Testis (tissue), 3 donors: ENCODE results near the gene NAMPT. TPM values are rescaled to one million over a fixed set of nuclear protein-coding genes. Genes with fewer than 3 reads are reported as not detected.

ENCODE experiments used
- DNase-seq: peaks from one replicate; pipeline ENCODE4 v3.0.0-alpha.2; 2019
- H3K27ac ChIP-seq, 2 donors: fragments of 200-600 bp; sonication (generic); one replicate each; pipeline ENCODE4 v1.5.1; 2019
- H3K27me3 ChIP-seq: fragments of 200-600 bp; sonication (generic); one replicate; pipeline ENCODE4 v1.5.1; 2019
- H3K36me3 ChIP-seq: fragments of 200-600 bp; sonication (generic); one replicate; pipeline ENCODE4 v1.5.1; 2017; ENCODE audit warnings: low read depth; ENCODE audit errors: missing control alignments
- H3K4me1 ChIP-seq: fragments of 200-600 bp; sonication (generic); one replicate; pipeline ENCODE4 v1.5.1; 2019
- H3K4me3 ChIP-seq, 2 donors: fragments of 200-600 bp; sonication (generic); one replicate each; pipeline ENCODE4 v1.5.1; 2017 to 2019
- H3K9me3 ChIP-seq: fragments of 200-600 bp; sonication (generic); one replicate; pipeline ENCODE4 v1.5.1; 2017
- POLR2A ChIP-seq: fragments of 450-650 bp; IDR thresholded peaks from one replicate; pipeline ENCODE4 v1.6.1; 2017; ENCODE audit warnings: antibody characterized with exemption, mild to moderate bottlenecking, moderate library complexity
- WGBS, 2 donors: methylation state at CpG; one replicate each; pipeline ENCODE4 v1.1.5; 2018; 5-methylcytosine and 5-hydroxymethylcytosine counted together
- intact Hi-C: fragments of 100-400 bp; cut with DNase I; formaldehyde crosslinking; loops from one replicate; pipeline ENCODE4 v1.15.1; 2023; ENCODE audit warnings: low total_unique reads
- polyA plus RNA-seq: library from polyadenylated mRNA; stranded (reverse); fragments of 350-450 nt; fragmentation: Illumina TruSeq; extraction: RNeasy Lipid Tissue Mini Kit (QIAGEN cat#74804); gene quantifications from one replicate; pipeline ENCODE4 v1.2.3, GENCODE V29; 2014; ENCODE audit warnings: low read depth, low replicate concordance; ENCODE audit not compliant: insufficient read depth
- total RNA-seq, 2 donors: library from RNA; depleted of rRNA; stranded (reverse); fragments of >200 nt; gene quantifications; one replicate each; pipeline ENCODE4 v1.2.3, GENCODE V29; 2016
- TF ChIP-seq, protein P1 (sequence below), 3 experiments: fragments of 450-650 bp in 2 of 3; fragments of 200-600 bp in 1 of 3; sonication (generic) in 1 of 3; IDR thresholded peaks; one replicate each; pipeline ENCODE4 v1.5.1; 2016 to 2019; ENCODE audit warnings: antibody characterized with exemption in 3 of 3, mild to moderate bottlenecking in 2 of 3, moderate library complexity in 1 of 3

Gene NAMPT
- total and polyA plus RNA-seq, 3 donors from 2014 or later: 28.6 to 60.4 (median 45.0) TPM

DNA sequence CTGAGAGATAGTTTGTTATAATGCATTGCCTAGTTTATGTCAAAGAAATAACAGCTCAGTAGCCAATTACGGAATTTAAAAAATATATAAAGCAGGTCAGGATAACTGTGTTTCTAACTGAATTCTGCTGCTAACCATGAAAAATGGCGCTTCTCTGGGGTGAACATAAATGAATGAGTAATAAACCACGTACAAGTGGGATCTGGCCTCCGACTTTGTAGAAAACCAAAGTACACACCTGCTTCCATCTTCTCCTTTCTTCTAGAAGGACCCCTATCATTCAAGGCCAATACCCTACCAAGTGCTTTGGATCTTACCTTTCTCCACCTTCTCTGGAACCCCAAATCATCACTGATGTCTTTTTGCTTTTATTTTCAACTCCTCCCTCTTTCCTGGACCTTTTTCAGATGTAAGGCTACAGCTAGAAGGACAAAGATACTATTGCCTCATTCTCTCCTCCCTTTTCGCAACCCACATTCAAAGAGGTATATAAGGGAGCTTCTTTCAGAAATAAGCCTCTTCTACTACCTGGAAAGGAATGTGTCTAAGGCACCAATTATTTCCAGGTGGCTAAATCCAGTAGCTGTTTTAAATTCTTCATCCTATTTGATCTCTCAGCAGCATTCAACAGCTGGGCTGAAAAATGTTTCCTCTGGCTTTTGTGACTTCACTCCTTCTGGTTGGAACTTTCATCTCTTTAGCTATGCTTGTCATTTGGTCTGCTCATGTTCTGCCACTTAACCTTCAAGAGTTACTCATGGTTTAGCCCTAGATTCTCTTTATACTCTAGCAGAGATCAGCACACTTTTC, 37.7 kb downstream of the NAMPT start:
- intact Hi-C loops: no loop called here
- no peak for TF ChIP-seq POLR2A
- TF ChIP-seq, protein P1, sequence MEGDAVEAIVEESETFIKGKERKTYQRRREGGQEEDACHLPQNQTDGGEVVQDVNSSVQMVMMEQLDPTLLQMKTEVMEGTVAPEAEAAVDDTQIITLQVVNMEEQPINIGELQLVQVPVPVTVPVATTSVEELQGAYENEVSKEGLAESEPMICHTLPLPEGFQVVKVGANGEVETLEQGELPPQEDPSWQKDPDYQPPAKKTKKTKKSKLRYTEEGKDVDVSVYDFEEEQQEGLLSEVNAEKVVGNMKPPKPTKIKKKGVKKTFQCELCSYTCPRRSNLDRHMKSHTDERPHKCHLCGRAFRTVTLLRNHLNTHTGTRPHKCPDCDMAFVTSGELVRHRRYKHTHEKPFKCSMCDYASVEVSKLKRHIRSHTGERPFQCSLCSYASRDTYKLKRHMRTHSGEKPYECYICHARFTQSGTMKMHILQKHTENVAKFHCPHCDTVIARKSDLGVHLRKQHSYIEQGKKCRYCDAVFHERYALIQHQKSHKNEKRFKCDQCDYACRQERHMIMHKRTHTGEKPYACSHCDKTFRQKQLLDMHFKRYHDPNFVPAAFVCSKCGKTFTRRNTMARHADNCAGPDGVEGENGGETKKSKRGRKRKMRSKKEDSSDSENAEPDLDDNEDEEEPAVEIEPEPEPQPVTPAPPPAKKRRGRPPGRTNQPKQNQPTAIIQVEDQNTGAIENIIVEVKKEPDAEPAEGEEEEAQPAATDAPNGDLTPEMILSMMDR (IDR thresholded peaks at IDR 0.05): no peak
- Histone ChIP-seq H3K27me3 (no peaks in the 10 kb centered on the region), H3K36me3 (no peaks in the 10 kb centered on the region), H3K9me3 (no peaks in the 10 kb centered on the region), H3K27ac (no peak overlapping the region), H3K4me3 (no peak overlapping the region), H3K4me1 (no peaks in the 10 kb centered on the region)
- WGBS, 2 donors: 83 to 85% methylated on average over 5 of the region's 5 CpGs
- no peak for DNase-seq

DNA sequence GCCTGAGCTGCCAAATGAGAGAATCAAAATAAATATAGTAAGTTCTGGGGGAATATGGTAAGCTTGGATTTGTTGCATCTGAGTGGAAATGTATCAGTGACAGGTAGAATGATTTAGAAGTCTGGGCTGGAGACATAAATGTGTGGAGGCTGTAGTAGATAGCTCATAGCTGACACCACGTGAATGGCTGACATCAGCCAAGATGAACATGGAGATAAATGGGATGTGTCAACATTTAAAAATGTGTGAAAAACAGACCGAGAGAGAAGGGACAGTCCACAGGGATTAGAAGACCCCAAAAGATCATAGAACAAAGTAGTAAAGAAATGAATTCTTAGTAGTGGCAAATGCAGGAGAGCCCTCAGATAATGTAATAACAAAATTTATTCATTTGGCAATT, 40.9 kb downstream of the NAMPT start:
- no peak overlapping the region for H3K27ac ChIP-seq
- WGBS, 2 donors: 57 to 67% methylated on average over 2 of the region's 2 CpGs
- TF ChIP-seq, protein P1 (IDR thresholded peaks at IDR 0.05): no peak
- no peak for TF ChIP-seq POLR2A

DNA sequence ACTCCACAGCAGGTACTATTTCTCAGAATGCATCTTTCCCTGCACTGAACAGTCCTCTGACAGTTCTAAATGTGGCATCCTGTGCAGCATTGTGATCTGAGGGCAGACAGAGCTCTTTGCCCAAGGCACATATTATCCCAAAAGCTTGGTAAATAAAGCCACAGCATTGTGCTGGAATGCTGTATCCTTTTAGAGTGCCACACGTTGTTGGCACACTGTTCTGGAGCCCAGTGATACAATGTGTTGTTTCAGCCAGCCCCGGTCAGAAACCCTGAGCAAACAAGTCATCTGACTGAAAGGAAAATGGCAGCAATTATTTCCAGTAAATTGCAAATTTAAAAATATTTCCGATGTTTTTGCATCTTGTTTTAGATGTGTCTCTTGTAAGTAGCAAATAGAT, 45.4 kb downstream of the NAMPT start:
- H3K36me3 ChIP-seq: no peaks in the 10 kb centered on the region
- intact Hi-C loops: no loop called here
- H3K4me1 ChIP-seq: no peaks in the 10 kb centered on the region
- DNase-seq: no peak
- WGBS, 2 donors: 67 to 68% methylated on average over 3 of the region's 3 CpGs
- no peaks in the 10 kb centered on the region for H3K9me3 ChIP-seq
- no peak for TF ChIP-seq POLR2A
- TF ChIP-seq, protein P1 (IDR thresholded peaks at IDR 0.05): no peak
- H3K27me3 ChIP-seq: no peaks in the 10 kb centered on the region
- H3K4me3 ChIP-seq: no peak overlapping the region
- H3K27ac ChIP-seq: no peak overlapping the region

More for the DNA sequence above, 40.9 kb downstream of the NAMPT start:
- Histone ChIP-seq H3K4me1 (no peaks in the 10 kb centered on the region), H3K27me3 (no peaks in the 10 kb centered on the region), H3K9me3 (no peaks in the 10 kb centered on the region), H3K36me3 (no peaks in the 10 kb centered on the region), H3K4me3 (no peak overlapping the region)
- intact Hi-C loops: no loop called here
- no peak for DNase-seq

DNA sequence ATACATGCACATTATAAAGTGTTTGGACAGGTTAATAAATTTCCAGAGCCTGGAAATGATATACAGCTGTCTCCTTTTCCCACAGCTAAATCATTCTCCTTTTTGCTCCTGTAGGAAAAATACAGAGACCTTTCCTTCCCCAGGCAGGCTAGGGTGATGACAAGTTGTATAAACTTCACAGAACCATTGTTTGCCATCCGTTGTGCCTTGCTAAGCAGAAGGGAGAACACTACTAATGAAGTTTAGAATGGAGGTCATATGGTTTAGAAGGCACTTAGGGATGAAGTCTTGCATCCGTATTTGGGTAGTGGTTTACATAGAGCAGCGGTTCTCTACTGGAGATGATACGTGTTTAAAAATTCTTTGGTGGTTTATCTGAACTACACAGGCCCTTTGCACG, 46.0 kb downstream of the NAMPT start:
- Histone ChIP-seq H3K4me1 (no peaks in the 10 kb centered on the region), H3K4me3 (no peak overlapping the region), H3K9me3 (no peaks in the 10 kb centered on the region), H3K27ac (no peak overlapping the region), H3K27me3 (no peaks in the 10 kb centered on the region), H3K36me3 (no peaks in the 10 kb centered on the region)
- DNase-seq: no peak
- WGBS, 2 donors: 87 to 88% methylated on average over 5 of the region's 5 CpGs
- intact Hi-C loops: no loop called here
- TF ChIP-seq, protein P1 (IDR thresholded peaks at IDR 0.05): no peak

DNA sequence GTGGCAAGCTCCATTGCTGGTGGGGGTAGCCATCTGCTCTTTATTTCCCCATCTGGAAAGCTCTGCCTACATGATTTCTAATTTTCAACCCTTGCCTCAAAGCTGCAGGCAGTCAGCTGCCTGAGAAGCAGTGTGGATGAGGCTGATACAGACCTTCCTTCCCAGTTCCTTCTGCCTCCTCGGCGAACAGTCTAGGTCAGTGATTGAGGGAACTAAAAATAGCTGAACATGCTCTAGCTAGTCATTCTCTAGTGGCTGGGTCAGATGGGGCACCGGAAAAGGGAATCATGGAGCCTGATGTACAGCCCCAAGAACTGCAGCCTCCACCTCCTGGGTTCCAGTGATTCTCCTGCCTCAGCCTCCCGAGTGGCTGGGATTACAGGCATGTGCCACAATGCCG, 48.7 kb downstream of the NAMPT start:
- Histone ChIP-seq H3K9me3 (no peaks in the 10 kb centered on the region), H3K27me3 (no peaks in the 10 kb centered on the region), H3K27ac (no peak overlapping the region), H3K4me3 (no peak overlapping the region), H3K36me3 (no peaks in the 10 kb centered on the region), H3K4me1 (no peaks in the 10 kb centered on the region)
- TF ChIP-seq, protein P1 (IDR thresholded peaks at IDR 0.05): no peak
- DNase-seq: no peak
- WGBS, 2 donors: 52 to 81% methylated on average over 3 to 5 of the region's 5 CpGs
- intact Hi-C loops: no loop called here
